ENCODE measurements around the gene RDH8. TPM values are rescaled to one million over a fixed set of nuclear protein-coding genes. Genes with fewer than 3 reads are reported as not detected.

RDH8 gene
- total RNA-seq, 1 experiment from 2014 or later: not detected

GRCh38 chr19:10005632-10006334 is 7.5 kb upstream of the RDH8 start:
- H3K36me3 Mint-ChIP-seq (ENCODE audit: insufficient read depth in 1 of 3, low read depth in 3 of 3): no peaks in the 10 kb centered on the region
- DNase-seq: no peak
- H4K91ac ChIP-seq (ENCODE audit: insufficient read length, low read depth, low read length): no peak overlapping the region
- no peaks in the 10 kb centered on the region for H3K23me2 ChIP-seq (ENCODE audit: insufficient read length, low read depth, low read length, poor library complexity, severe bottlenecking)
- H3K27me3 ChIP-seq (ENCODE audit: insufficient read depth, low read length): peaks cover 4% of the 10 kb centered on the region; the same call in 1 of the 2 replicates
- no peak overlapping the region for H2BK120ac ChIP-seq (ENCODE audit: low read depth, low read length, poor library complexity, severe bottlenecking)
- H3K9me3 Mint-ChIP-seq: peaks cover 1 to 2% of the 10 kb centered on the region in 2 experiments; a peak in 2 of 5 replicates
- H3K27ac Mint-ChIP-seq: no peak overlapping the region
- no peak overlapping the region for H3K9ac ChIP-seq (ENCODE audit: extremely low read depth, insufficient read length, low read length)
- no peaks in the 10 kb centered on the region for H3K79me1 ChIP-seq (ENCODE audit: insufficient read depth, low read depth, low read length, poor library complexity, severe bottlenecking)
- no CpG with 5 or more reads among the region's 17 CpGs for WGBS (ENCODE audit: extremely low coverage, insufficient read length, low lambda C conversion rate)
- H3K23ac ChIP-seq (ENCODE audit: insufficient read length, low read depth, low read length): no peak overlapping the region
- no peak overlapping the region for H3K4me3 Mint-ChIP-seq
- no peak overlapping the region for H2AK5ac ChIP-seq (ENCODE audit: insufficient read length, low read length)
- no peaks in the 10 kb centered on the region for H3K79me2 ChIP-seq (ENCODE audit: insufficient read depth, low read length)
- H2AFZ ChIP-seq (ENCODE audit: low read length): no peak overlapping the region
- peaks cover 52% of the 10 kb centered on the region for H3K27me3 Mint-ChIP-seq (ENCODE audit: low read depth)
- H3K4me1 Mint-ChIP-seq: peaks cover 17 to 22% of the 10 kb centered on the region in 2 experiments
- H2BK5ac ChIP-seq (ENCODE audit: insufficient read length, low read length): no peak overlapping the region
- H4K5ac ChIP-seq (ENCODE audit: insufficient read length, low read depth, low read length): no peak overlapping the region
- no peak overlapping the region for H3K4ac ChIP-seq (ENCODE audit: low read depth, low read length)
- no peak overlapping the region for H4K8ac ChIP-seq (replicated peaks; ENCODE audit: insufficient read length, low read depth, low read length)
- H2BK15ac ChIP-seq (ENCODE audit: low read depth, low read length): no peak overlapping the region
- H2BK20ac ChIP-seq (ENCODE audit: low read depth, low read length, poor library complexity, severe bottlenecking): no peak overlapping the region
- H3K18ac ChIP-seq (ENCODE audit: insufficient read length, low read depth, low read length): no peak overlapping the region
- no peak overlapping the region for H2BK12ac ChIP-seq (ENCODE audit: insufficient read length, low read depth, low read length)
- peaks cover 5% of the 10 kb centered on the region; the same call in 1 of the 2 replicates for H3K4me1 ChIP-seq (ENCODE audit: insufficient read depth, low read length)
- H3K4me2 ChIP-seq (ENCODE audit: insufficient read depth, insufficient read length, low read length): no peak overlapping the region
- H3T11ph ChIP-seq (ENCODE audit: low read length): no peak overlapping the region
- no peaks in the 10 kb centered on the region for H3K9me3 ChIP-seq (ENCODE audit: control insufficient read depth, low read depth, low read length)
- no peak overlapping the region for H3K27ac ChIP-seq (ENCODE audit: insufficient read length, low read depth, low read length)
- no peak overlapping the region for H3K56ac ChIP-seq (ENCODE audit: insufficient read length, low read depth, low read length)
- no peak overlapping the region for H3K14ac ChIP-seq (ENCODE audit: insufficient read depth, low read length)
- TF ChIP-seq CTCF (conservative IDR thresholded peaks at IDR 0.05): no peak
- H4K20me1 ChIP-seq (ENCODE audit: control insufficient read depth, insufficient read depth, insufficient read length): no peaks in the 10 kb centered on the region
